Measurements from ENCODE around the gene ZFP57.

DNA sequence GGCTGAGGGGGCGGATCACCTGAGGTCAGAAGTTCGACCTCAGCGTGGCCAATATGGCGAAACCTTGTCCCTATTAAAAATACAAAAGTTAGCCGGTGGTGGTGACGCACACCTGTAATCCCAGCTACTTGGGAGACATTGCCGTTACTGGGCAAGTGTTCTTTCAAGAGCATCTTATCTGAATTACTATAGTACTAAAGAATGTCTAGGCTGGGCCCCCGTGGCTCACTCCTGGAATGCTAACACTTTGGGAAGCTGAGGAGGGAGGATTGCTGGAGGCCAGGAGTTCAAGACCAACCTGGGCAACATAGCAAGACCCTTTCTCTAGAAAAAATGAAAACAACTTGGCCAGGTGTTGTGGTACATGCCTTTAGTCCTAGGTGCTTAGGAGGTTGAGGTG is 859 bp upstream of the ZFP57 start:
- TF ChIP-seq, protein P1, sequence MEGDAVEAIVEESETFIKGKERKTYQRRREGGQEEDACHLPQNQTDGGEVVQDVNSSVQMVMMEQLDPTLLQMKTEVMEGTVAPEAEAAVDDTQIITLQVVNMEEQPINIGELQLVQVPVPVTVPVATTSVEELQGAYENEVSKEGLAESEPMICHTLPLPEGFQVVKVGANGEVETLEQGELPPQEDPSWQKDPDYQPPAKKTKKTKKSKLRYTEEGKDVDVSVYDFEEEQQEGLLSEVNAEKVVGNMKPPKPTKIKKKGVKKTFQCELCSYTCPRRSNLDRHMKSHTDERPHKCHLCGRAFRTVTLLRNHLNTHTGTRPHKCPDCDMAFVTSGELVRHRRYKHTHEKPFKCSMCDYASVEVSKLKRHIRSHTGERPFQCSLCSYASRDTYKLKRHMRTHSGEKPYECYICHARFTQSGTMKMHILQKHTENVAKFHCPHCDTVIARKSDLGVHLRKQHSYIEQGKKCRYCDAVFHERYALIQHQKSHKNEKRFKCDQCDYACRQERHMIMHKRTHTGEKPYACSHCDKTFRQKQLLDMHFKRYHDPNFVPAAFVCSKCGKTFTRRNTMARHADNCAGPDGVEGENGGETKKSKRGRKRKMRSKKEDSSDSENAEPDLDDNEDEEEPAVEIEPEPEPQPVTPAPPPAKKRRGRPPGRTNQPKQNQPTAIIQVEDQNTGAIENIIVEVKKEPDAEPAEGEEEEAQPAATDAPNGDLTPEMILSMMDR (IDR thresholded peaks at IDR 0.05), result no peak
- TF ChIP-seq POLR2A (IDR thresholded peaks at IDR 0.05), result no peak

Data from ovary (tissue), 3 donors.